HG03354 (cell line): ENCODE data around the gene LSP1.
"Not testable (repeated sequence)": the region's sequence is repeated elsewhere in the genome, so short reads cannot be mapped to it uniquely, and the experiment has no call there.

Experiments used
- ATAC-seq: cut with Tn5 transposase; IDR thresholded peaks from one replicate; pipeline ENCODE4 v1.9.1; 2021; ENCODE audit warnings: mild to moderate bottlenecking; ENCODE audit not compliant: unreplicated experiment, poor library complexity, severe bottlenecking

LSP1 gene

DNA sequence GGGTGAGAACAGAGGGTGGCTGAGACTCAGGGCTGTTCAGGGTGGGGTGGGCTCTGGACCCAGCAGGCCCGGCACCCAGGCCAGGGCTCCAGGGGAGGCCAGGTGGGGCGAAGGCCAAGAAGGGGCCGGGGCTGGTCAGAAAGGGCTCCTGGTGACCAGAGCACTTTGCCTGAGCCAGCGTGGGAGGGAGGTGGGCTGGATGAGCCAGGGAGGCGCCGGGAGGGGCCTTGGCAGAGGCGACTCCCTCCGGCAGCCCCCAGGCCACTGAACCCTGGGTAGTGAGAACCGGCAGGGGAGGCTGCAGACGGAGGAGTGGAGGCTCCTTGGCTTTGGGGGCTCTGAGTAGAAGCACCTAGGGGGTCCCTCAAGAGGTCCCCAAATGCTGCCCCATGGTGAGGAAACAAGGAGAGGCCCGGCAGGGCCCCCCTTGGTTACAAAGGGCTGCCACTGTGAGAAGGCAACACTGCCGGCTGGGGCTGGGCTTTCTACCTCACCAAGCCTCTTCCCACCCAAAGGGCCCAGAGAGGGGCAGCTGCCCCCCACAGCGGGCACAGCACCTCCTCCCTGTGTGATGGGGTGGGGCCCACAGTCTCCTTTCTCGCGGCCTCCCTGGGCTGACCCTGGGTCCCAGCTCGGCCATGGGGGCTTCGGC is 21.7 kb downstream of the LSP1 start:
- ATAC-seq: not testable (repeated sequence)

DNA sequence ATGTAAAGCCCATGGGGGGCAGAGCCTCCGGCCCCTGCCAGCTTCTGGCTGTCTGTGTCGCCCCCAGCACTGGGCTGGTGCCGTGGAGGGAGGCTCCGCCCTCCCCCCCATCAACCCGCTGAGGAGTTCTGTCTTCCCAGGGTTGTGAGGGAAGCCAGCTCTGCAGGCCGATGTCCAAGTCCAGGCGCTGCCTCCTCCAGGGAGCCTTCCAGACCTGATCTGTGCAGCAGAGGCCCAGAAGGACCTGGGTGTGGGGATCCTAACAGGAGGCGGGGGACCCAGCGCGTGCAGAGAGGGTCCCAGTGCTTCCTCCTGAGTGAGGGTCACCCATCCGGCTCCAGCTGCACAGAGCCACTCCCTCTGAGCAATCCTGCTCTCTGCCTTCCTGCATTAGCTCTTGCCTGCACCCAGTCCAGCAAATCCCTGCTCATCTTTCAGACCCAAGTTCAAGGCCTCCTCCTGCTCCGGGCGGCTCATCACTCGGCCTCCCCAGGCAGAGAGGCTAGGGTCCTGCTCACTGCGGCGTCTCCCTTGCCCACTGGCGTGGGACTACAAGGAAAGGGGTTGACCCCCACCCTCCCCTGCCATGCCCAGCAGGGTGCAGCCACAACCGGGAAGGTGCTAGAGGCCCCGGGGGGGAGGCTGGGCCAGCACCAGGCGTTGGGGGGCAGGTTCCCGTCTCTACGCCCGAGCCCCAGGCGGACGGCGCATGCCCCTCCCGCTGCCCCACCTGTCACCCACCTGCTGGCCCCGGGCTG is 22.4 kb downstream of the LSP1 start:
- ATAC-seq: no peak

DNA sequence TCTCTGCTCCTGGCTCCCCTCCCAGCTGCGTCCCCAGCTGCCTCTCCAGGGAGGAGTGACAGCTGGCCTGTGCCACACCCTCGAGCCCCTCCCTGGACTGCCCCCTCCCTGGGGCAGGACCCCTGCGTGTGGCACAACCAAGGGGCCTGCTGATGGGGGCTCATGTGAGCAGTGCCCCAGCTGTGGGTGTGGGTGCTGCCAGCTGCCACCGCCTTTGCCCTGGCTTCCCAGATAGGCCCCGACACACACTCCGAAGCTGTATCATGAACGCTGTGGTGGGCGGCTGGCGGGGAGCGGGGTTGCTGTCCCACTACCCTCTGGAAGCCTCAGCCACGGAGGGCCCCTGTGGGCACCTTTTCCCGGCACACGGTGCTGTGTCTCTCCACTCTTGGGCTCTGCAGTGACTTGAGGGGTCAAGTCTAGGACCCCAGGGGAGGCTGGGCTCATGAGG is 23.0 kb downstream of the LSP1 start:
- not testable (repeated sequence) for ATAC-seq

DNA sequence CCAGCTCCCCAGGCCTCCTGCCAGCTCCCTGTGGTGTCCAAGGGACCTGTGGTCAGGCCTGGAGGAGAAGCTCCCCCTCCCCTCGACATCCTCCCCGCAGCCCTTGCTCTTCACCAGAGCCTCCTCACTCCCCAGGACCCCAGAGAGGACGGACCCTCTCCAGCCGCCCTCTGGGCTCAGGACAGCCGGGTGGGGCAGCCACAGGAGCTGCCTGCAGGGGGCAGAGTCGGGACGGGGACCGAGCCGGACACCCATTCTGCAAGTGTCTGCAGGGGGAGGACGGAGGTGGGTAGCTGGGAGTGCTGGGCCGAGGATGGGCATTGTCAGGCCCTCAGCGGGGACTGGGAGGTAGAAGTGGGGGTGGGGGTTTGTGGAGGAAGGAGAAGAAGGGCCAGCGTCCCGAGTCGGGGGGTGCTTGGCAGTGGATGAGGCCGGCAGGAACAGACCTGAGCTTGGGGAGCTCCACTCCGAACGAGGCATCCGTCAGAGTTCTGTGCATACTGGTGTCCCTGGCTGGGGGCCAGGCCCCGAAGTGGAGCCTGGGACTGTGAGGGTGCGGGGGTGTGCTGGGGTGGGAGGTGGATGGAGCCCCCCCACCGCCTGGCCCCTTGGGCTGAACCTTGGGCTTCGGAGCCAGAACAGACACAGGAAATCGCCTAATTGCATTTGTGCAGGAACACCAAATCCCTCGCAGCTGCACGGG is 23.6 kb downstream of the LSP1 start:
- ATAC-seq: no peak

DNA sequence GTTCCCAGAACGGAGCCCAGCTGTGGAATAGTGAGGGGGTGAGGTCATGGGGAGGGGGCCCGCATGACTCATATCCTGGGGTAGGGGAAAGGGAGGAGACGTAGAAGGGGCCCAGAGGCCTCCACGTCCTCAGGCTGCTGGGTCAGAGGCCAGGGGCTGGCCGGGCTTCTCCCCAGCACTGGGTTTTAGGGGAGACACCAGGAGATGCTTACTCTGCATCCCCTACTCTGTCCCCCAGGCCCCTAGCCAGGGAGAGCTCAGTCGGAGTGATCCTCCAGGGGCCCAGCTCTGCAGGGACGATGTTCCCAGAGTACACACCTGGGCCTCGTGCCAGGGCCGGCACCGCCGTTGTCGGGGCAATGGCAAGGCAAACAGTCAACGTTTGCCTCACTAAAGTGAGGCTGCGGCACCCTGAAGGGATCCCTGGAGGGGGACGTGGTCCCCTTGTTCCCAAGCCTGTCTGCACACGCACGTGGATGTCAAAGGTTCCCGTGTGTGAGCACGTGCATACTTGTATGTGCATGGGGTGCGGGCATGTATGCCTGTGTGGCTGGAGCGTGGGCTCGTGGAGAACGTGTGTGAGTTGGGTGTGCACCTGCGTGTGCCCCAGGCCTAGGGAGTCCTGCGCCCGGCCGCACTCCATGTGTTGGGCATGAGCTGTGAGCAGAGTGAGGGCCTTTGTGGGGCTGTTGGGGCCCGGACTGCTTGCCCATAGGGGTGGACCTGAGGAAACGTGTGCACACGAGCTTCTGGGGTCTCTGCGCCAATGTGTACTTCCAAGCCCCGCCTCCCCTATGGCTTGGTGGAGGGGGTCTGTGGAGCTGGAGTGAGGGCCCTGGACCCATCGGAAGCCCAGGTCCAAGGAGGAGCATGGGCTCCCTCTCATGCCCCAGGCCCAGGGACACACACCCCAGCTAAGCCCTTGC is 24.6 kb downstream of the LSP1 start:
- no peak for ATAC-seq

DNA sequence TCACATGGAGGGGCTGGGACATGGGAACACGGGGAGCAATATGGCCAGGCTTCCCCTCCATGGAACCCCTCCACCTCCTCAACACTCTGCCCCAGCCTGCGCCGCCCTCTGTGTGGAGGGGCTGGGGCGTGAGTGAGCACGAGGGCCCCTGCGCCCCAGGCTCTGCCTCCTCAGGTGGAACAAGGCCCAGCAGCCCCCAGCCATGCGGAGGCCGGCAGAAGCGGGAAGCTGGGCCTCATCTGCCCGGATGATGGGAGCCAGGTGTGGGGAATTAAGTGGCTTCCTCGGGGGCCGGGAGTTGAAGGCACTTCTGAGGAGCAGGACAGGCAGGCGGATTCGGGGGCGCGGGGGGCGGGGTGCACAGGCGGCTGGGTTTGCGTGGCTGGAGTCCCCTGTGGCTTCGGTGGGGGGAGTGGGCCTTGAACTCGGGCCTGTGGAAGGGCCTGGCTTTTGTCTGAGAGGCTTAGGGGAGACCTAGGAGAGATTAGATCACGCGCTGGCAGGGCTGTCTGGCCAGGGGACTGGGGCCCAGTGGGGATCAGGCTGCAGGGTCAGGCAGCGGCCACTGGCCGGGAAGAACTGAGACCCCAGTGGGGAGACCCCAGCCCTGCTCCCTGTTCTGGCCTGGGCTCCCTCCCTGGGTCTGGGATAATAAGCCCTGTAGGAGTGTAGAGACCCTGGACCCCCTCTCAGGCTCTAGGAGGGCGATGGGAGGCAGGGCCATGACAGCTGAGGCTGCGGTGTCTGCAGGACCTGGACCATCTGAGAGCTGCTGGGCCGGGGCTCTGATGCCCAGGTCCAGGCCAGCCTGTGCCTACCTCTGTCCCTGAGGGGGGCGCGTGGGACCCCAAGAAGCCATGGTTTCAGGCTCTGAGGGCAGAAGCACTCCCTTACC is 25.5 kb downstream of the LSP1 start:
- ATAC-seq: no peak

DNA sequence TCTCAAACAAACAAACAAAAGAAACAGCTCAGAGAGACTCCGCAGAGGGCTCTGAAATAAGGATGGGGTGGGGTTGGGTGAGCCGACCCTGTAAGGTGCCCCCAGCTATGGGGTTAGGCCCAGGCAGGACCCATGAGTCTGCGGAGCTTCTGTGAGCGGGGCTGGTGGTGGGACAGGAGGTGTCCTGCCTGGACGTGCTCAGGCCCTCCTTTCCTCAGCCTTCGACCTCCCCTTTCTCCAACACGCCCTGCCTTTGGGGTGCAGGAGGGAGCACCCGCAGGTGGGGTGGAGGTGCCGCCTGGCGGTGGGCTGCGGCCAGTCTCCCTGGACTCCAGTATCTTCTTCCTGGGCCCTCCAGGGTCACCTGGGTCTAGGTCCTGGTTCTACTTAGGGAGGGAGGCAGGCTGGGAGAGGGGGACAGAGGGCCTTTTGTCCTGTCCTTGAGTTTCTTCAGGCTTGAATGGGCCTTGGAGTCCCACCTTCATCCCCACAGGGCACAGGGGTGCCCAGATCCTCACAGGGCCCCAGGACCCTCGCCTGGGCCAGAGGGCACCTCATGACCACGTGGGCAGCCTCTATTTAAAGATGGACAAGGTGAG is 26.6 kb downstream of the LSP1 start:
- no peak for ATAC-seq

DNA sequence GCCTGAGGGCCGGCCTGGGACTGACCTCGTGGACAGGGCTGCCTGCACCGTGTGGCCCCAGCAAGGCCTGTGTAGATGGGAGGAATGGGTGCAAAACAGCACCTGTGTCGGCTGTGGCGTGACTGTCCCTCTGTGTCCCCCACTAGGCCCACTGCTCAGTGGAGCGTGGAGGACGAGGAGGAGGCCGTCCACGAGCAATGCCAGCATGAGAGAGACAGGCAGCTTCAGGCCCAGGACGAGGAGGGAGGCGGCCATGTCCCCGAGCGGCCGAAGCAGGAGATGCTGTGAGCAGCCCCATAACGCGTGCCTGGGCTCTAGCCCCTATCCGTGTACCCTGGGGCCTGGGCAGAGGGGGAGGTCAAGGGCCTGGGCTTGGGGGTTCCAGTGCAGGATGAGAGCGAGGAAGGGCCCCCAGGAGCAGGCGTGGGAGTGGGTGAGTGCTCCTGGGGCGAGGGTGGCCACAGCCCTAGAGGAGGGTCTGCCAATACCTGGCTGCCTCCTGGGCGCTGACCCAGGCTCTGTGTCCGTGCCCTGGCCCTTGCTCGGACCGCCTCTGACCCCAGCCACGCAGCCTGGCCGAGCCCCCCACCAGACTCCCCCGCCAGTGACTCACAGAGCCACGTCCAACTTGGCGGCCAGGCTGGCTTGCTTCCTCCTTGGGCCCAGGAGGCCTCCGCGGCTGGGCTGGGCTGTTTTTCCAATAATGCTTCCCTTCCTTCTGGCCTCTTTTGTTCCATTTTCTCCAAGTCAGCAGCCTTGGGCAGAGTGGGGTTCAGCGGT is 27.2 kb downstream of the LSP1 start:
- ATAC-seq: no peak

DNA sequence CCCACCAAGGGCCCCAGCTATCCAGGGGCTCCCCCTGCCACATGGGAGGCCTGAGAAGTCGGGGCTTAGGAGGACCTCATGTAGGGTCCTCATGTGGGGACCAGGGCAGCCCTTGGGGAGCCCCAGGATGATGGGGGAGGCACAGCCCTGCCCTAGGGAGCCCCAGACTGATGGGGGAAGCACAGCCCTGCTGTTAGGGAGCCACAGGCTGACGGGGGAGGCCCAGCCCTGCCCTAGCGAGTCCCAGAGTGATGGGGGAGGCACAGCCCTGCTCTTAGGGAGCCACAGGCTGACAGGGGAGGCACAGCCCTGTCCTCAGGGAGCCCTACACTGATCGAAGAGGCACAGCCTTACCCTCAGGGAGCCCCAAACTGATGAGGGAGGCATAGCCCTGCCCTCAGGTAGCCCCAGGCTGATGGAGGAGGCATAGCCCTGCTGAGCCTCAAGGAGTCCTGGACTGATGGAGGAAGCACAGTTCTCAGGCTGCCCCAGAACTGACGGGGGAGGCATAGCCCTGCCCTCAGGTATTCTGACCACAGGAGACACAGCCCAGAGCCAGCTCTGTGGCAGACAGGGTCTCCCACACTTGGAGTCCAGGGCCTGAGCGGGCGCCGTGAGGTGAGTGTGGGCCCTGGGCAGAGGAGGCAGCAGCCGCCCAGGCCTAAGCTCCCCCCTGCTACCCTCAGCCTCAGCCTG is 28.0 kb downstream of the LSP1 start:
- no peak for ATAC-seq

DNA sequence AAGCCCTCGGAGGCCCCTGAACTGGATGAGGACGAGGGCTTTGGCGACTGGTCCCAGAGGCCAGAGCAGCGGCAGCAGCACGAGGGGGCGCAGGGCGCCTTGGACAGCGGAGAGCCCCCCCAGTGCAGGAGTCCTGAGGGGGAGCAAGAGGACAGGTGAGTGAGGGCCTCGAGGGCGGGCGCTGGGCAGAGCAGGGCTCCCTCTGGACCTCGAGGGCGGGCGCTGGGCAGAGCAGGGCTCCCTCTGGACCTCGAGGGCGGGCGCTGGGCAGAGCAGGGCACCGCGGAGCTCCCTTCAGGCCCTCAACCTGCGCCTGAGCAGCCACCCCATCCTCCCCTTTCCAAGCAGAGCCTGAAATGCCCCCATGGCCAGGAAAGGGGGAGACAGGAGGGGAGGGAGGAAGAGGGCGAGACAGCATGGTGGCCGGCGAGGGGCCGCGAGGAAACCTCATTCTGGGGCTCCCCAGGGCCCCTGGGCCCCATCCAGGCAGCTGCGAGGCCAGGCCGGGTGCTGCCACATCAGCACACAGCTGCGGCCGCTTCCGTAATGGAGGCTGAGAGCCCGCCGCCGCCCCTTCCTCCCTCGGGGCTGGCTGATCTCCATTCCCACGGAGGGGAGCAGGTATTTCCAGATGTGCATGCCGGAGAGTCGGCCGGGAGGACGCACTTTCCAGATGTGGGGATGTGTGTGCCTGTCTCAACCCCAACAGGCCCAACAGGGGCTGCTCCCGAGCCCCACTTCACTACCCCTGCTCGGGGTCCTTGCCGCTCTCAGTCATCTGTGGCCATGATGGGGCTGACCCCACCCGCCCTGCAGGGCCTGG is 28.8 kb downstream of the LSP1 start:
- ATAC-seq: no peak

DNA sequence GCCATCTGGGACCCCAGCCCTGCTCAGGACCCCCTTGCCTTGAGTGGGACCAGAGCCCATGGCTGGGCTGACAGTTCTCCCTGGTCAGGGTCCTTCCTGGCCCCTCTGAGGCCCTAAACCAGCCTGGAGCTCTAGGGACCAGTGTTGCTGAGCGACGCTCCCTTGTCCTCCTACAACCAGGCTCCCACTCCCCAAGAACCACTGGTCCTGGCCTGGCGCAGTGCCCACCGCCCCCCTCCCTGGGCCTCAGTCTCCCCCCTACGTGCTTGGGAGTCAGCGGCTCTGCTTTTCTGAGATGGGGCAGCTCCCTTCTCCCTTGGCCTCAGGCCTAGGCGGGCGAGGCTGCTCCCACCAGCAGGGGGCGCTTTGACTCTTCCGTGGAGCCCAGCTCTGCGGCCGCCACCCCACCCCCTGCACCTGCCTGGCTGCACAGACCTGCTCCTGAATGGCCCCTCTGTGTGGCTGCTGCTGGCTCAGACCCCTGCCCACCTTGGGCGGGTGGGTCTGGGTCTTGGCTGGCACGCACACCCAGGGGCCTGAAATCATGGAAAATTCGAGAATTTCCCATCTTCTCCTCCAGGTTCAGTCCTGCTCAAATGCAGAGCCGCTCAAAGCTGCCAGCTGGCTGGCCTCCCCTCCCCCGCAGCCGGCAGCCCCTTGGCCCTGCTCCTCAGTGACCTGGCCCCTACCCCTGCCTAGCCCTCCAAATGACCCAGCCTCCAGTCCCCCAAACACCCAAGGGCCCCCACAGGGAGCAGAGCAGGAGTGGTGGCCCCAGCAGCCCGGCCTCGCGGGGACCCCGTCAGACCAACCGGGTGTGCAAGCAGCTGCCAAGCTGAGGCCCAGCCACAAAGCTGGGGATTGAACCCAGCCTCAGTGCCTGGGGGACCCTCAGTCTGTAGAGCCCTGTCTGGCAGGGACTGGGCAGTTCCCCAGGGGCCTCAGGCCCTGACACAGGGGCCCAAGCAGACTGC is 29.7 kb downstream of the LSP1 start:
- ATAC-seq: no peak

DNA sequence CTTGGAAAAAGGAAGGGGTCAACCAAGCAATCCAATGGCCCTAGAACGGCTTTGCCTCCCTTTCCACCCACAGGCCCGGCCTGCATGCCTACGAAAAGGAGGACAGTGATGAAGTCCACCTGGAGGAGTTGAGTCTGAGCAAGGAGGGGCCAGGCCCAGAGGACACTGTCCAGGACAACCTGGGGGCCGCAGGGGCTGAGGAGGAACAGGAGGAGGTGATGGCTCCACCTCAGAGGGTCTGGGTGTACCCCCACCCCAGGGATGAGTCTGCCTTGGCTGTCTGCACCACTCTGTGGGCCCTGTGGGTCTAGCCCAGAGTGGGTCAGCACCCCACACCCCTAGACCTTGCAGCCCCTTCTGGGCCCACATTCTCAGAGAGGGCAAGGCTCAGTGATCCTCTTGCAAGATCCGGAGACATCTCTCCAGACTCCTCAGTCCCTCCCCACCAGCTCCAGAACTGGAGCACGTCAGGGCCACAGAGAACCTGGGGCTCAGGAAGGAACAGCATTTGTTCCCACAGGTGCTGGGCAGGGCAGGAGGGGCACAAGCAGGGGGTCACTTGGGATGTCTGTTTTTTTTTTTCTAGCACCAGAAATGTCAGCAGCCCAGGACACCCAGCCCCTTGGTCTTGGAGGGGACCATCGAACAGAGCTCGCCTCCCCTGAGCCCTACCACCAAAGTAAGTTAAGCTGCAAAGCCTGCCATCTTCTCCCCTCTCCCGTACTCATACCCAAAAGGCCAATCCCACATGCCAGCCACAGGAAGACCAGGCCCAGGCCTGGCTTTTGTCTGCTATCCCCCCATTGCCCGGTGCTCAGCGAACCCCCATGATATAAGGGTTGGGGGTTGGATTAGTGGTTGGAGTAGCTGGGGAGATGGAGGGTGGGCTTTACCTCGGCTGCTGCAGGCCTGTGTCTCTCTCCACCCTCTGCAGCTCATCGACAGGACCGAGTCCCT is 30.7 kb downstream of the LSP1 start:
- ATAC-seq: no peak

DNA sequence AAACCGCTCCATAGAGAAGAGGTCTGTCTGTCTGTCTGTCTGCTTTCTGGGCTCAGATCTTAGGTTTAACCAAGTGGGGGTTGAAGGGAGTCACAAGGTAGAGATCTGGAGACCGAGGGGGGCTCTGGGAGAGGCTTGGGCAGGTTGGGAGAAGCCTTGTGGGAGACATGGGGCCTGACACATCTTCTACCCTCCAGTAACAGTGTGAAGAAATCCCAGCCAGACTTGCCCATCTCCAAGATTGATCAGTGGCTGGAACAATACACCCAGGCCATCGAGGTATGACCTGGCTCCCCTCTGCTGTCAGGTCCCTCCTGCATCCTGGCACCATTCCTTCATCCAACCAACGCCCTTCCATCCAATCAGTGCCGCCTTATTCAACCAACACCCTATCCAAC is 31.4 kb downstream of the LSP1 start:
- no peak for ATAC-seq

DNA sequence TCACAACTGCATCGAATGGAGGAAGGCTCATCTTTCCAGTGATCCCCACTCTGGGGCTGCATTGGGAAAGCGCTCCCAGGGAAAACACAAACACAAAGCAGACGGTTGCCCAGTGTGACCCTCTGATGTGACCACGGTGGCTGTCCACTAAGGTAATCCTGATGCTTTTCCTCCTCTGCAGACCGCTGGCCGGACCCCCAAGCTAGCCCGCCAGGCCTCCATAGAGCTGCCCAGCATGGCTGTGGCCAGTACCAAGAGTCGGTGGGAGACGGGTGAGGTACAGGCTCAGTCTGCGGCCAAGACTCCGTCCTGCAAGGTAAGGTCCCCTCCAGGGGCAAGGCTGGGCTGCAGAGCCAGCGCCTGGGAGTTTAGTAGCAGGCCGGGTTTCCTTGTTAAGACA is 33.7 kb downstream of the LSP1 start:
- not testable (repeated sequence) for ATAC-seq
